Measurements from ENCODE around the gene ATP2B2. TPM values are rescaled to one million over a fixed set of nuclear protein-coding genes. Genes with fewer than 3 reads are reported as not detected.

The ATP2B2 gene
- total and polyA plus RNA-seq, 9 of the 15 experiments (the other 6 are each of a cell fraction or from before 2014, with no cell fraction given) = 0.06 TPM; not detected in 8

GRCh38 chr3:10322352-10322710, 183.1 kb downstream of the ATP2B2 start:
- BruUV-seq (replicated peaks) = no TSS peak
- no peak overlapping the region for H3K4me2 ChIP-seq (ENCODE audit: insufficient read depth, low read length)
- peaks cover 25% of the 10 kb centered on the region for H4K20me1 ChIP-seq (replicated peaks; ENCODE audit: control insufficient read depth, insufficient read depth, low read length)
- intact Hi-C loops (cut with micrococcal nuclease) = loop anchor here (1.0 to 10.0 kb wide), 4 partner anchors 160 to 598 kb away; partner anchors contain the start of genes FANCD2 and IRAK2
- peaks cover 5% of the 10 kb centered on the region in 2 experiments; a peak in 3 of 5 replicates for H3K4me1 ChIP-seq (replicated peaks in 1 of 2; ENCODE audit: control insufficient read depth in 2 of 2, insufficient read depth in 2 of 2, low read length in 2 of 2)
- no peaks in the 10 kb centered on the region for H3K9me3 ChIP-seq (replicated peaks; ENCODE audit: control insufficient read depth, insufficient read depth, low read depth, low read length)
- peaks cover 18 to 30% of the 10 kb centered on the region in 2 experiments; a peak in 4 of 5 replicates for H3K27me3 ChIP-seq (ENCODE audit: control insufficient read depth in 2 of 2, insufficient read depth in 2 of 2, low read length in 2 of 2)
- TF ChIP-seq SMC3 (conservative IDR thresholded peaks at IDR 0.05; ENCODE audit: insufficient read depth, low read depth, low read length) (peak; percentile 31; the same call in 1 of the 2 replicates), ZNF561 (CRISPR knock-in tag; conservative IDR thresholded peaks at IDR 0.05) (no peak), RAD21 (CRISPR knock-in tag; conservative IDR thresholded peaks at IDR 0.05 in 1 of 2, IDR thresholded peaks at IDR 0.05 in 1 of 2) (peak; percentile 36 to 74), CTCFL (IDR thresholded peaks at IDR 0.05; ENCODE audit: borderline replicate concordance, insufficient read depth, low read depth, low read length, poor library complexity, severe bottlenecking) (peak; percentile 42), CC2D1A (IDR thresholded peaks at IDR 0.05) (peak; percentile 47; the same call in 1 of the 2 replicates), VEZF1 (CRISPR knock-in tag; IDR thresholded peaks at IDR 0.05) (0 out of 2 replicates have a peak, but pooled peaks have one; percentile 19), EGR1 (conservative IDR thresholded peaks at IDR 0.05) (peak; percentile 74), CTCF (IDR thresholded peaks at IDR 0.05 in 2 of 3, conservative IDR thresholded peaks at IDR 0.05 in 1 of 3; ENCODE audit: insufficient read depth in 2 of 3, low read depth in 1 of 3, low read length in 3 of 3) (peak; percentile 70 to 77 (median 71); a peak in 5 of 6 replicates), ZBTB49 (CRISPR knock-in tag; IDR thresholded peaks at IDR 0.05; ENCODE audit: borderline replicate concordance) (no peak), STAG1 (CRISPR knock-in tag; IDR thresholded peaks at IDR 0.05; ENCODE audit: borderline replicate concordance) (peak; percentile 49; the same call in 1 of the 2 replicates)
- ChIA-PET CTCF (ENCODE audit: low intra/inter-chr PET ratio) (interaction anchor here (0.7 to 1.0 kb wide), 2 partner anchors 12 to 606 kb away, joined by 3 to 4 read pairs; no protein-coding TSS in a partner anchor), POLR2A (interaction anchor here (0.6 to 2.5 kb wide), 4 partner anchors 9 to 355 kb away, joined by 3 to 11 read pairs (median 10); no protein-coding TSS in a partner anchor)
- H3K9ac ChIP-seq (ENCODE audit: insufficient read depth in 1 of 2, low read depth in 2 of 2, low read length in 2 of 2) = peak overlapping the region in 1 of 2 experiments; percentile 53; a peak in 1 of 4 replicates
- WGBS (ENCODE audit: insufficient coverage, low coverage, missing lambda C conversion rate) = 17% methylated on average over 1 of the region's 1 CpG
- peak overlapping the region; percentile 57 for H2AFZ ChIP-seq (ENCODE audit: low read depth, low read length)
- peaks cover 39% of the 10 kb centered on the region for H3K79me2 ChIP-seq (ENCODE audit: control insufficient read depth, insufficient read depth, low read length)
- no peak overlapping the region for H3K4me3 ChIP-seq
- no peak overlapping the region; the same call in 2 of the 3 replicates for H3K27ac ChIP-seq (ENCODE audit: extremely low read depth, low read depth, low read length)
- peak; percentile 77 for FAIRE-seq
- peaks cover 26% of the 10 kb centered on the region for H3K36me3 ChIP-seq (ENCODE audit: control insufficient read depth, insufficient read depth, low read length)
- peak; percentile 59 to 76 (median 72) for DNase-seq (ENCODE audit: extremely low read depth in 1 of 4, low spot score in 3 of 4)
- ATAC-seq = peak; percentile 76
- H3K9me1 ChIP-seq (ENCODE audit: control insufficient read depth, insufficient read depth, low read length) = peaks cover 9% of the 10 kb centered on the region
- in situ Hi-C loops (cut with MboI) = loop anchor here (25.0 kb wide), 1 partner anchor 810 kb away; no protein-coding TSS in a partner anchor
